GM21526 (cell line): ENCODE results near the gene ATP10D.

Experiments used
- ATAC-seq: cut with Tn5 transposase; IDR thresholded peaks from one replicate; pipeline ENCODE4 v1.9.1; 2021; ENCODE audit warnings: moderate library complexity; ENCODE audit not compliant: unreplicated experiment, low FRiP score

ATP10D gene

DNA sequence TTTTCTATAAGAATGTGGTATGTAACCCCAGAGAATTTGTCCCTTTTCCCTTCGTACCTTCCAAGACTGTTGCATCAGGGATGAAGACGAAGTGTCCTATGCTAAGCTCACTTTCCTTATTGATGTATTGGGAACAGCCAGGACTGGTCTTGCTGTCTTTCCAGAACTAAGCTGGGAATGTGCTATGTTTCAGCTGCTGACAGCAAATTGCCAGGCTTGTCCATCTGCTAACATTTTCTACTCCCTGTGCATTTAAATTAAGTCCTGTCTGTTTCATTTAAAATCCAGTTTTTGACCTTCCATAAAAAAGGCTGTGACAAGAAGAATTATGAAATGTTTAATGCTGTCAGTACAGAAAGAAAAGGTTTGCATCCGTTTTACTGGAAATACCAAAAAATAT, 87.9 kb downstream of the ATP10D start:
- no peak for ATAC-seq

DNA sequence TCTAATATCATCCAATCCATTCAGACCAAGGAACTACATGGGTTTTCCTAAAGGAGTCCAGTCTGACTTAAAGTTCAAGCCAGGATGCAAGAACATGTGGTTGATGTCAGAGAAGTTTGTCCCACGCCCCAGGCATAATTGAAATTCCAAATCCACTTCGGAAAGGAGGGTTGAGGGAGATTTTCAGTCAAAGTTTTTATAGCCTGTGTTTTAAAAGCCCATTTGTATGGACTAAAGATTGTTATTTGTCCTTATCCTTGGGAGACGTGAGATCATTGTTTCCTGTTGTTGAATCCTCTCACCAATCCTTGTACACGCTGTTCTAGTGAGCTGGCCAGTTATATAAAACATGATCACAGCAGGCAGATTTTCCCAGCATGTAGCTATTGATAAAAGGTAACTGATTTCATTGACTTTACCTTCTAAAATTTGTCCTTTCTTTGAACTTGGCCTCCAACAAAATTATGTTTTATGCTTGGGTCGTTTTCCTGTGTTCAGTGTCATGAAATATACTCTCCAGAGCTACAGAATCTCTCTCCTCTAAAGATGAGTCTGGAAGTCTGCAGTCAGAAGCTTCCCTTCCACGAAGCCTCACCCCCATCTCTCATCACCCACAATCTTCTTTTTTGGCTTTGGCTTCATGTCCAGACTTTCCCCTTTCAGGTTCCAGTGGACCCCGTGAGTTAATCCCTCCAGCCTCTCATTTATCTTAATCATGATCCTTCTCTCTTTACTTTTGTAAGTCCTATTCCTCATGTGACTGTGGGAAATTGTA, 92.9 kb downstream of the ATP10D start:
- ATAC-seq = no peak

DNA sequence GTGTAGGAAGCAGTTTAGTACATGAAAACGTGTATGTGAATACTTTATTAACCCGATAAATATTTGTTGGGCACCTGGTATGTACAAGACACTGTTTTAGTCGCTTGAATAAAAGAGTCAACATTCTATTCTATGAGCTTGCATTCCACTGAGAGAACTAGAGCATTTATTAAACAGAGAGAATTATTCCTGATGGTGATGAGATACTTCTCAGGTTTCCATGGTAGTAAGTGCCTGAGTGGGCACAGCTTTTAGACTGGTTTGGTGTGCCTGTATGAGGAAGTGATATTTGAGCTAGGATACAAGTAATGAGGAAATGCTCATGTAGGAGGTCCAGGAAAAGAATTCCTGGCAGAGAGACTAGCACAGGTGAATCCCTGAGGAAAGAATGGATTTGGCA, 94.2 kb downstream of the ATP10D start:
- ATAC-seq = no peak

DNA sequence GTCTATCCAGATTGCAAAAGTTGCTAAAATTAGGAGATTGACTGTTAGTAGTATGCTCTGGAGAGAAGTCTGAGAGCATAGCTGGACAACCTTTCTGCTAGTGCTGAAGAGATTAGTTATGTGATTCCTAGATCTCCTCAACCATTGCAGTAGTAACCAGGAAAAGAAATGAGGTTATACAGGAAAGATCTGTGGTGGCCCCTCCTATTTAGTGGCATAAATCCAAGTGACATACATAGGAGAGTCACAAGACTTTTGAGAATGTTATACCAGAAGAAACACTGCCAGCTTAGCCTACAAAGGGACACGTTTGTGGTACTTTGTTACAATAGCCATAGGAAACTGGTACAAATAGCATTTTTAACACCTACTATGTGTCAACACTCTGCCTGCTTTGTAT, 105.2 kb downstream of the ATP10D start:
- no peak for ATAC-seq

DNA sequence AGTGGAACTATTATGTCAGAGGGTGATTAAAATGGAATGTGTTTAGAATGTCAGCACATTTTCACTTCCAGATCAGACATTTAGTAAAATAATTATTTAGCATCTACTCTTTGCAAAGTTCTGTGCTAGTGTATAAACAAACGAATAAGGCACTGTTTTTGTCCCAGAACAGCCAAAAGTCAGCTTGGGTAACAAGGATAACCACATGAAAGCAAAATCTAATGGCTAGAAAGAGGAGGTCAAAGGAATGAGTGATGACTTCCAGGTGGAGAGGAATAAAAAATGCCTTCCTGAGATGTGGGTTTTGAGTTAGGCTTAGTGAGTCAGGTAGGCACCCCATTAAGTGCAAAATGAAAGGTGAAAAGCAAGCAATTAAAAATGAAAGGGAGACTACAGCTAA, 112.6 kb downstream of the ATP10D start:
- ATAC-seq = no peak

DNA sequence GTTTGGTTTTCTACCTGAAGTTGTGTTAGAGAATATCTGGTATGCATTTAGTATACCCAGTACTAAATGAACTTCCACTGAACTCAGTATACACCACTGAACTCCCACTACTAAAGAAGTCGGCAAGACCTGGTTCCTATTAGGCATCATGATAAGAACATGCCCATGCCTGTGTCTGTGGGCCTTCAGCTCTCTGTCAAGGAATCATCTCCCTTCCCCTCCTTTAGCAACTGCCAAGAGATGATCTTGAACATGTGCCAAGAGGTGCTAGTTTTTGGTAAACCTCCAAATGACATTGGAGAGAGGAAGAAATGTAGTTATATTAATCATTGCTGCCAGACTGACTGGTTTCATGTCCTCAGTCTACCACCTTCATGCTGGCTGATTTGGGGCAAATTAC, 113.2 kb downstream of the ATP10D start:
- ATAC-seq = no peak

DNA sequence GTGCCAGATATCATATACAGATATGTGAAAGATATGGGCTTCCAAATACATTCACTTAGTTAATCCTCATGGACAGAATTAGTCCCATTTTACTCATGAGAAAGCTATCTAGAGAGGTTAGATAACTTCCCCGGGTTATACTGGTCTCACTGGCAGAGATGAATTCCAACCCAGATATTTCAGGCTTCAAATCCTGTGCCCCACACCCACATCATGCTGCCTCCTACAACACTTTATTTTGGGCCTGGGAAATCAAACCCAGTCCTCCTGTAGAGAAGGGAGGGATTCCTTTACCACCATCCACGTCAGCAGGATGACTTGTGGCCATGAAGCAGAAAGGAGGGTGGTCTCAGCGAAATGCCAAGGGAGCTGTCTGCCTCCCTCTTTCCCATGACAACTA, 113.8 kb downstream of the ATP10D start:
- ATAC-seq = no peak

DNA sequence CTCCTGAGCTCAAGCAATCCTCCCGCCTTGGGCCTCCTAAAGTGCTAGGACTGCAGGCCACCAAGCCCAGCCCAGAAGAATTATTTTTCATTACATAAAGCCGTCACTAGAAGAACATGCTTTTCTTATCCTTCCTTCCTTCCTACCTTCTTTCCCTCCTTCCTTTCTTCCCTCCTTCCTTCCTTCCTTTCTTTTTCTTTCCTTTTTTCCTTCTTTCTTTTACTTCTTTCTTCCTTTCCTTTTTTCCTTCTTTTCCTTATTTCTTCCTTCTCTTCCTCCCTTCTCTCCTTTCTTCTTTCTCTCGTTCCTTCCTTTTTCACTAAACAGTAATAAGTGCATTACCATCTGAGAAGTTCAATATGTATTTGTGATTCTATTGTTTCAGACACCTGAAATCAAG, 121.4 kb downstream of the ATP10D start:
- no peak for ATAC-seq

DNA sequence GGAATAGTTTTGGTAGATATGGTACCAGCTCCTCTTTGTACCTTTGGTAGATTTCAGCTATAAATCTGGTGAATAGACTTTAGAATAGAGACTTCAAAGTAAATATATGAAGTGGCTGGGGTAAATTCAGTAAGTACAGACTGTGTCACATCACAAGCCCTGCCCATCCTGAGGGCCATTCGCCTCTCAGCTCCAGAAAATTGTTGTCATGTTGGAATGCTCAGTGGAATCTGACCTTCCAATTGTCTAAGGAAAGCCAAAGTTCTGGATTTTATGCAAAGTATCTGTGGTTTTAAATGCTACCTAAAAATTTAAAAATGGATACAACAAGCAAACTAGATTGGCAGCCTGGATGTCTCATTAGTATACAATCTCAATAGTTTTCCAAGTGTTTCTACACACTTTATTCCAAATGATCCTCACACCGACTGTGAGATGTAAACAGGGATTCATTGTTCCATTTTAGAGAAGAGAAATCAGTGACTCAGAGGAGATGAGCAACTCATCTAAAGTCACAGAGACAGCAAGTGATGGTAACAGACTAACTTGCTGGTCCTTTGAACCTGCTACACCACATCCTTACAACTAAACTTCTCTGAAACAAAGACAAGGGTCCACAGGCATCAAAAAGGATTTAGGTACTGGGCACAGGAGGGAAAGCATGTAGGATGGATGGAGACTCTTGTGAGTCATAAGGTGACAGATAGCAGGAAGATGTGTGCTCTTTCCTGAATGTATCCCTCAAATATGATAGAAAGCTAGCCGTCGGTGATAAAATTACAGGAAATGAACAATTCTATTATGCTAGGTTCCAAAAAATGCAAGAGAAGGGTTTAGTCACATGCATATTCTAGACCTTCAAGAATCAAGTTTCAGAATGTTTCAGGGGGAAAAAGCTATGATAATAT, 127.3 kb downstream of the ATP10D start:
- no peak for ATAC-seq

DNA sequence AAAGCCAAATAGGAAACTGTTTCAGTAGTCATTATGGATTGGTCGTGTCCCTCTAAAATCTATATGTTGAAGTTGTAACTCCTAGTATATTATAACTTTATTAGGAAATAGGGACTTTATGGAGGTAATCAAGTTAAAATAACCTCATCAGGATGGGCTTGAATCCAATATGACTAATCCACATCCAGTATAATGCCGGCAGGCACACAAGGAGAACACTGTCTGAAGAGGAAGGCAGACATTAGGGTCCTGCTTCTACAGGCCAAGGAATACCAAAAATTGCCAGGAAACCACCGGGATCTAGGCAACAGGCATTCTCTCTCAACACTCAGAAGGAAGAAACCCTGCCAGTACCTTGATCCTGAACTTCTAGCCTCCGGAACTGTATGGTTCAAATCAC, 130.3 kb downstream of the ATP10D start:
- ATAC-seq = no peak

DNA sequence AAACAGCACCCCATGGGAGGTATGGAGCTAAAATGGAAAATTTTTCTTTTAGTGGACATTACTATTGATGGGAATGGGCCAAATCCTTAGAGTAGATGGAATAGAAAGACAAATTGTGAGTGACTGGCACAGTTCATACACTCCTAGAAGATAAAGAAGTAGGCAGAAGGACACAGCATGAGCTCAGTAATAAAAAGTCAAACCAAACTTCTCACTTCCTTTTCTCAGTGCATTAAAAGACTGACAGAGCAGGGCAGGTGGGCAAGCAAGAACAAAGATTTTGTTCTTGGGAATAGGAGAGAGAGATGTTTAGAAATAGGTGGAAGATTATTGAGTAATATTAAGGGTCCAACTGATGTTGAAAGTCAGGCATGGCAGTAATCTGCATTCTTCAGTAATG, 132.5 kb downstream of the ATP10D start:
- peak; percentile 83 for ATAC-seq

DNA sequence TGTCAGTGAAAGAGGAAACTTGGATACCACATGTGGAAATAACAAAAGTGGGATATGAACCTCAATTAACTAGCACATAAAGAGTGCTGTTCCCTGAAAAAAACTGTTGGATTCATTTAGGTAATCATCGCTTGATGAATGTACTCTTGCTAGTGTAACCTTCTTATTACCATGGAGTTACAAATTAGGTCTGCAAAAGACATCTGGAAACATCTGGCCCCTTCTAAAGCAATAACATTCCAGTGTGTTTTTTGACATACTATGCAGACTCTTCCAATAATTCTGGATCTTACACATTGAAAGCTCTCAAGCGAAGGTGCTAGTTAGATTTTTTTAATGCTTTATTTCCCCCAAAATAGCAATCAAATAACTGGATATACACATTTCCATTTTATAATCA, 134.6 kb downstream of the ATP10D start:
- no peak for ATAC-seq

DNA sequence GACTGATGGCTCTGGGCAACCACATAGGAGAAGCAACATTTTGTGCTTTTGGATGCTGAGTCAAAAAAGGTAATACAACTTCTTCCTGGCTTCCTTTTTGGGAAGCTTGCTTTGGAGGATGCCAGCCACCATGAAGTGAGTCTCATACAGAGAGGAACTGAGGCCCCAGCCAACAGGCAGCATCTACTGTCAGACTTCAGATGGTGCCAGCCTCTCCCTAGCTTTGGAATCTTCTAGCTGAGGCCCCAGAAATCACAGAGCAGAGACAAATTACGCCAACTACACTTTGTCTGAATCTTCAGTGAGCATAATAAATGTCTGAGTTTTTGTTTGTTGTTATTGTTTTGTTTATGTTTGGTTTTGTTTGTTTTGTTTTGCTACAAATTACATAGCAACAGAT, 136.1 kb downstream of the ATP10D start:
- ATAC-seq = no peak

DNA sequence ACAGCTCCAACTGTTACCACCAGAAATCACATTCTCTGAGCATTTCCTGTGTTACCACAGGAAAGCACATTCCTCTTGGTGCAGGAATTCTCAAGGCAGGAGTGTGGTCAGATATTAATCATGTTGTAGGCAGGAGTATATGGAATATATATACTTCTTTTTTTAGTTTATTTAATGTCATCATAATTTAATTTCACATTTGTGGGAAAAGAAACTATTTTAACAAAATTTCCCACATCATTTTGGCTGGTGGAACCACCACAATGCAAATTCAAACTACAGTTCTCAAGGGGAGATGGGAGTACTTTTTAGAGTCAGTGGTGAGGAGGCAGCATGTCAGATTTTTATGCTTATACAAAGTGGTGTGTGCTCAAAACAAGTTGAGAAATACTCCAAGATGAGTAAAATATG, 139.0 kb downstream of the ATP10D start:
- no peak for ATAC-seq

DNA sequence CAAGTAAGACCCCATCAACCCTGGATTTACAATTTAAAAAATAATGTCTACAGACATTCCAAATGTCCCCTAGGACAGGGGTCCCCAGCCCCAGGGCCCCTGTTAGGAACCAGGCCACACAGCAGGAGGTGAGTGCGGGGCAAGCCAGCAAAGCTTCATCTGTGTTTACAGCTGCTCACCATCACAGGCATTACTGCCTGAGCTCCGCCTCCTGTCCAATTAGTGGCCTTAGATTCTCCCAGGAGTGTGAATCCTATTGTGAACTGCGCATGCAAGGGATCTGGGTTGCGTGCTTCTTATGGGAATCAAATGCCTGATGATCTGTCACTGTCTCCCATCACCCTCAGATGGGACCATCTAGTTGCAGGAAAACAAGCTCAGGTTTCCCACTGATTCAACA, 146.1 kb downstream of the ATP10D start:
- no peak for ATAC-seq

DNA sequence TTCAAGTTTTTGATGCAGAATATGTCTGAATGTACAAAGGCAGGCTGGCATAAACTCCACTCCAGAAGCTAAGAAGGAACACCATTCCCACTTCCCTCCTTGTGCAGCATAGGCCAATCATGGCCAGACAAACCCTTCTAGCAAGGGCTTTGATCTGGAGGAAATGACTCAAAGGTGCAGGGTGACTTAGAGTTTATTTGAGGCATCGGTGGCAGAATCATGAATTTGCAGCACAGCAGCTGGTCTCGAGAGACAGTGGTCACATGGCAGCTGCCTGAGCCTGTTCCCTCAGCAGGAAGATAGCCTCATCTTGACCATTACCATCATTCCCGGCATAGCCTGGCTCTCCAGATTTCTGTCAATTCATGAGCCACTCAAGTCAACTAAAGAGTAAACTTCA, 154.5 kb downstream of the ATP10D start:
- no peak for ATAC-seq

DNA sequence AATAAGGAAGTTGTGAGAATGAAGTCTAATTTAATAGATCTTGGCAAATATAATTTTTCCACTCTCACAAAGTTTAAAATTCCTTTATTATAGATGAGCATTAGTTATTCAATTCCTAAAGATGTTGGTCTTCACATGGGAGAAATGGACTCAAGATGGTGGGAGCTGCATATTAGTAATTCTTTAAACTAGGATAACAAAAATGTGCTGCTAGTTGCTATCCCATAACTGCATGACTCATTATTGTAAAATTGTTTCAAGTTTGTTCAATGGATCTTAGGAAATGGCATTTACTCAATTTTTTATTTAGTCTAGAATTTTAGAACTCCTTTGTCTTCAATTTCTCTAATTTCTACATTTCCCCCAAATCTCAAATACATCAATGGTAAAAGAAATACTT, 155.8 kb downstream of the ATP10D start:
- no peak for ATAC-seq

DNA sequence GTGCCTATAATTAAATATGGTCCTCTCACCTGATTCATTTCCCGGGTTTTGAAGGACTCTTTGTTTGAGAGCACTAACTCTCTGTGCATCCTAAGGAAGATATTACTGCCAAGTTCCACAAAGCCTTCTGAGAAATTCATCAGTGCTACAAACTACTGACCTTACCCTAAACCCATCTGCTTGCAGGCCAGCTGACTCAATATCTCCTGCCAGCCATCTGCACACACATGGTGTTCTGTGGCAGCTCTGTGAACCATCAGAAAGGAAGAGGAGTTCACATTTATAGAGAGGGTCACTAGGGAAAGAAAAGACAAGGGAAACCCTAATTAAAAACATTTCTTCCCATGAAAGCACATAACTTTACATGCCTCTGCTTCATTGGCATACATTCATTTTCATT, 156.7 kb downstream of the ATP10D start:
- ATAC-seq = no peak

DNA sequence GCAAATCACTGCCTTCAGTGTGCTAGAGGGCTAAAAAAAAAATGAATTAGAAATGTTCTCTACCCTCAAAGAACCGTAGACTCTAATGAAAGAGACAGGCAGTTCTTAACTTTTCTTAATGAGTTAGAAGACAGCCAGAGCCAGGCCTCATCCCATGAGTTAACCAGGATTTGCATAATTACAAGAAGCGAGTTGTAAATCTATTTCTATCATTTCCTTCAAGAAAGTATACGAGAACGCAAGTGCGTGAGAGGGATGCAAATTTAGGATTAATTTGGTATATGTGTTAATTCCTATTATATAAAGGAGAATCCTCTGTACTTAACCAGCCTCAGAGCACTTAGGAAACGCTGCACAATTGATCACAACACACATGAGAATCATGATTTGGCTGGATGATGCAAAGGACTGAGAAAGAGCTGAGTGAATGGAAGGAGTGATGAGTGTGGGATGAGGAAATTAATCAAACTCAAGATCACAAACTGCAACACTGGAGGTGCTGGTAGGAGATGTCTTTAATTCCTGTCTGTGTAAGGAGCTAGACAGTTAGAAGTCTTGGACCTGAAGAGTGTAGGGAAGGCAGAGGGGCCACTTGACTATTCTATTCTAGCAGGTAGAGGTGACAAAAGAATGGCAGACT, 157.2 kb downstream of the ATP10D start:
- no peak for ATAC-seq
